MM.1S (cell line): ENCODE data around the gene DBP.

ENCODE experiments used
- DNase-seq: peaks from one replicate; pipeline ENCODE4 v3.0.0-alpha.2; 2015
- H2AFZ ChIP-seq: fragments of 300-600 bp; sonication (generic); 2 replicates; pipeline ENCODE4 v1.6.0; 2016; ENCODE audit warnings: antibody characterized with exemption, low read length
- H3F3A ChIP-seq: fragments of 300-600 bp; sonication (generic); 2 replicates; pipeline ENCODE4 v1.6.1; 2016; ENCODE audit warnings: mild to moderate bottlenecking, antibody characterized with exemption, low read length, moderate library complexity, mixed read lengths; ENCODE audit not compliant: insufficient read depth
- H3K27ac ChIP-seq: fragments of 300-600 bp; sonication (generic); 2 replicates; pipeline ENCODE4 v1.5.1; 2016; ENCODE audit warnings: mild to moderate bottlenecking, low read length
- H3K27me3 ChIP-seq: fragments of 300-600 bp; sonication (generic); replicated peaks from 2 replicates; pipeline ENCODE4 v1.6.0; 2016; ENCODE audit warnings: low read length; ENCODE audit not compliant: insufficient read depth
- H3K36me3 ChIP-seq: fragments of 300-600 bp; sonication (generic); replicated peaks from 2 replicates; pipeline ENCODE4 v1.6.1; 2016; ENCODE audit warnings: mild to moderate bottlenecking, low read length, mixed read lengths; ENCODE audit not compliant: insufficient read depth
- H3K4me1 ChIP-seq: fragments of 300-600 bp; sonication (generic); 2 replicates; pipeline ENCODE4 v1.6.1; 2016; ENCODE audit warnings: low read length, mixed read lengths
- H3K4me2 ChIP-seq: fragments of 300-600 bp; sonication (generic); 2 replicates; pipeline ENCODE4 v1.6.0; 2016; ENCODE audit warnings: low read depth, low read length
- H3K4me3 ChIP-seq: fragments of 300-600 bp; sonication (generic); 2 replicates; pipeline ENCODE4 v1.5.1; 2016; ENCODE audit warnings: low read length, mixed read lengths
- H3K79me2 ChIP-seq: fragments of 300-600 bp; sonication (generic); 2 replicates; pipeline ENCODE4 v1.6.1; 2016; ENCODE audit warnings: mixed run types, low read length, mixed read lengths
- H3K9ac ChIP-seq: fragments of 300-600 bp; sonication (generic); 2 replicates; pipeline ENCODE4 v1.6.1; 2016; ENCODE audit warnings: low read length, mixed read lengths
- H3K9me2 ChIP-seq: fragments of 300-600 bp; sonication (generic); replicated peaks from 2 replicates; pipeline ENCODE4 v1.6.1; 2016; ENCODE audit warnings: mild to moderate bottlenecking, low read length, mixed read lengths; ENCODE audit not compliant: insufficient read depth
- H3K9me3 ChIP-seq: fragments of 300-600 bp; sonication (generic); replicated peaks from 2 replicates; pipeline ENCODE4 v1.6.1; 2016; ENCODE audit warnings: mild to moderate bottlenecking, low read length, mixed read lengths; ENCODE audit not compliant: insufficient read depth
- H4K20me1 ChIP-seq: fragments of 300-600 bp; sonication (generic); 2 replicates; pipeline ENCODE4 v1.6.1; 2016; ENCODE audit warnings: mild to moderate bottlenecking, low read length, moderate library complexity, mixed read lengths; ENCODE audit not compliant: insufficient read depth
- CTCF ChIP-seq: fragments of 300-600 bp; sonication (generic); IDR thresholded peaks from 2 replicates; pipeline ENCODE4 v1.5.1; 2016; ENCODE audit warnings: antibody characterized with exemption, low read length, mixed read lengths
- EZH2 ChIP-seq: fragments of 300-600 bp; sonication (generic); optimal IDR thresholded peaks from 2 replicates; pipeline ENCODE3; 2017; ENCODE audit warnings: low read depth, mild to moderate bottlenecking, antibody characterized with exemption, low read length, mixed read lengths
- EZH2phosphoT487 ChIP-seq: fragments of 300-600 bp; sonication (generic); IDR thresholded peaks from 2 replicates; pipeline ENCODE4 v1.6.1; 2018; ENCODE audit warnings: antibody characterized with exemption, low read length

Gene DBP

GRCh38 chr19:48637948-48638830 lies 1.0 kb upstream of the DBP start:
- H2AFZ ChIP-seq: peak overlapping the region; percentile 84
- DNase-seq: peak; percentile 89
- peaks cover 24% of the 10 kb centered on the region for H3K4me1 ChIP-seq

GRCh38 chr19:48637449-48637947 lies 319 bp upstream of the DBP start:
- TF ChIP-seq CTCF (no peak), EZH2phosphoT487 (no peak), EZH2 (no peak)
- peak; percentile 99 for DNase-seq
- peak overlapping the region; percentile 84 for H2AFZ ChIP-seq

More at GRCh38 chr19:48637948-48638830, 1.0 kb upstream of the DBP start:
- TF ChIP-seq EZH2phosphoT487 (no peak), CTCF (0 out of 2 replicates have a peak, but pooled peaks have one; percentile 12)
- peak overlapping the region; percentile 95 for H3K4me2 ChIP-seq
- peak overlapping the region; percentile 75 for H3K9ac ChIP-seq
- peak overlapping the region; percentile 91 for H3K27ac ChIP-seq
- H3K79me2 ChIP-seq: no peaks in the 10 kb centered on the region
- H3K9me3 ChIP-seq: no peaks in the 10 kb centered on the region
- no peaks in the 10 kb centered on the region for H3K36me3 ChIP-seq
- peaks cover 23% of the 10 kb centered on the region for H3F3A ChIP-seq
- H3K4me3 ChIP-seq: peak overlapping the region; percentile 72
- no peaks in the 10 kb centered on the region for H3K9me2 ChIP-seq
- no peaks in the 10 kb centered on the region for H4K20me1 ChIP-seq
- peaks cover 21% of the 10 kb centered on the region for H3K27me3 ChIP-seq

GRCh38 chr19:48635966-48636858 lies 967 bp downstream of the DBP start:
- no peak for TF ChIP-seq EZH2phosphoT487
- TF ChIP-seq CTCF: no peak
- no peak for TF ChIP-seq EZH2
- H3F3A ChIP-seq: peaks cover 35% of the 10 kb centered on the region
- peak overlapping the region; percentile 91; the same call in 1 of the 2 replicates for H3K27ac ChIP-seq
- H3K36me3 ChIP-seq: no peaks in the 10 kb centered on the region
- DNase-seq: no peak
- peak overlapping the region; percentile 72 for H3K9ac ChIP-seq
- peak overlapping the region; percentile 95 for H3K4me2 ChIP-seq
- peak overlapping the region; percentile 72 for H3K4me3 ChIP-seq
- H3K79me2 ChIP-seq: no peaks in the 10 kb centered on the region
- peaks cover 2% of the 10 kb centered on the region; the same call in 1 of the 2 replicates for H3K27me3 ChIP-seq
- peaks cover 32% of the 10 kb centered on the region for H3K4me1 ChIP-seq
- H3K9me3 ChIP-seq: no peaks in the 10 kb centered on the region
- peak overlapping the region; percentile 66 for H2AFZ ChIP-seq
- no peaks in the 10 kb centered on the region for H4K20me1 ChIP-seq
- H3K9me2 ChIP-seq: no peaks in the 10 kb centered on the region

More at GRCh38 chr19:48637449-48637947, 319 bp upstream of the DBP start:
- Histone ChIP-seq H3K4me1 (peaks cover 31% of the 10 kb centered on the region), H3K4me3 (peak overlapping the region; percentile 72), H3K9me2 (no peaks in the 10 kb centered on the region), H3K4me2 (peak overlapping the region; percentile 95), H3K9ac (peak overlapping the region; percentile 75), H3K27me3 (peaks cover 14% of the 10 kb centered on the region), H3K27ac (peak overlapping the region; percentile 91), H3K36me3 (no peaks in the 10 kb centered on the region), H4K20me1 (no peaks in the 10 kb centered on the region), H3K9me3 (no peaks in the 10 kb centered on the region), H3K79me2 (no peaks in the 10 kb centered on the region), H3F3A (peaks cover 30% of the 10 kb centered on the region)
